Cardiac muscle cell (in vitro differentiated cells and primary cell): ENCODE measurements around the gene LHFPL4. TPM values are rescaled to one million over a fixed set of nuclear protein-coding genes. Genes with fewer than 3 reads are reported as not detected.
"Not testable (repeated sequence)": the region's sequence is repeated elsewhere in the genome, so short reads cannot be mapped to it uniquely, and the experiment has no call there.

Source experiments
- DNase-seq, 2 donors: peaks; one replicate each; pipeline versions ENCODE4 v3.0.0 to v3.0.0-alpha.2; 2010 to 2017; ENCODE audit warnings: low read depth in 1 of 2, low spot score in 1 of 2
- H3K27ac ChIP-seq: fragments of 200-600 bp; sonication (generic); 2 replicates; pipeline ENCODE4 v1.5.1; 2016
- H3K27me3 ChIP-seq: fragments of 200-600 bp; sonication (generic); 2 replicates; pipeline ENCODE4 v1.6.0; 2016; ENCODE audit warnings: control low read depth
- H3K36me3 ChIP-seq: fragments of 200-600 bp; sonication (generic); 2 replicates; pipeline ENCODE4 v1.5.1; 2016; ENCODE audit warnings: control low read depth
- H3K4me1 ChIP-seq: fragments of 200-600 bp; sonication (generic); 2 replicates; pipeline ENCODE4 v1.8.1; 2017; ENCODE audit warnings: low read depth, mild to moderate bottlenecking, mixed run types
- H3K4me3 ChIP-seq: fragments of 200-600 bp; sonication (generic); 2 replicates; pipeline ENCODE4 v1.5.1; 2016; ENCODE audit warnings: mild to moderate bottlenecking
- H3K9me3 ChIP-seq: fragments of 200-600 bp; sonication (generic); 2 replicates; pipeline ENCODE4 v1.5.1; 2017; ENCODE audit warnings: low read depth, mild to moderate bottlenecking, control low read depth
- polyA plus RNA-seq: library from polyadenylated mRNA; unstranded; fragments of >200 nt; fragmentation: Nextera tagmentation; extraction: Ambion mirVana; gene quantifications from 2 replicates; pipeline ENCODE4 v1.2.1, GENCODE V29; 2016
- total RNA-seq: library from RNA; depleted of rRNA; stranded (reverse); fragments of >200 nt; gene quantifications from 2 replicates; pipeline ENCODE4 v1.2.3, GENCODE V29; 2016
- TF ChIP-seq, protein P1 (sequence below): IDR thresholded peaks from 2 replicates; pipeline ENCODE4 v1.5.1; 2012; ENCODE audit warnings: low read depth, mild to moderate bottlenecking, low read length

Gene LHFPL4
- total and polyA plus RNA-seq, 2 experiments from 2014 or later, result 0.24 TPM; not detected in 1

DNA sequence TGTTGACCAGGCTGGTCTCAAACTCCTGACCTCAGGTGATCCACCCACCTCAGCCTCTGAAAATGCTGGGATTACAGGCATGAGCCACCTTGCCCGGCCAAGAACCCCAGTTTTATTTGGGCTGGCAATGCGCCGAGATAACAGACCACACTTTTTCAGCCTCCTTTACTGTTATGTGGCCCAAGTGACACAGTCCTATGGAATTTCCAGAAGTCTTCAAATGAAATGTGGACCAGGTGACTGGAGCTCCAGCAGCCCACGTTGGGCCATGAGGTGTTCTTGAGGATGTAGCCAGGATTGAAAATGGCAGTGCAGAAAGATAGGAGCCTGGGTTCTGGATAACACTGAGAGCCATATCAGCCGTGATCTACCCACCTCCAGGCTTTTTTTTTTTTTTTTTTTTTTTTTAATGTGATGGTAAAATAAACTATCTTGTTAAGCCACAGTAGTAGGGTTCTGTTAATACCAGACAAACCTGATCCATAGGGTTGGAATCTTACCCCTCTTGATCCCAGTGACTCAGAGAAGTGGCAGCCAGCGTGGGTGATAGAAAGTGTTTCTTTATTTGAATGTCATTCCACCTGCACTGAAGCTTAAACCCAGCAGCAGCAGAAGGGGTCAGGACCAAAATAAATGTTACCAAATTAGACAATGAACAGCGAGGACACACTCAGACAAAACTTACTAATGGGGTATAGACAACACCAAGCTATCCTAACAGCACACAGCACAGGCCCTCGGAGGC lies 55.6 kb downstream of the LHFPL4 start:
- TF ChIP-seq, protein P1, sequence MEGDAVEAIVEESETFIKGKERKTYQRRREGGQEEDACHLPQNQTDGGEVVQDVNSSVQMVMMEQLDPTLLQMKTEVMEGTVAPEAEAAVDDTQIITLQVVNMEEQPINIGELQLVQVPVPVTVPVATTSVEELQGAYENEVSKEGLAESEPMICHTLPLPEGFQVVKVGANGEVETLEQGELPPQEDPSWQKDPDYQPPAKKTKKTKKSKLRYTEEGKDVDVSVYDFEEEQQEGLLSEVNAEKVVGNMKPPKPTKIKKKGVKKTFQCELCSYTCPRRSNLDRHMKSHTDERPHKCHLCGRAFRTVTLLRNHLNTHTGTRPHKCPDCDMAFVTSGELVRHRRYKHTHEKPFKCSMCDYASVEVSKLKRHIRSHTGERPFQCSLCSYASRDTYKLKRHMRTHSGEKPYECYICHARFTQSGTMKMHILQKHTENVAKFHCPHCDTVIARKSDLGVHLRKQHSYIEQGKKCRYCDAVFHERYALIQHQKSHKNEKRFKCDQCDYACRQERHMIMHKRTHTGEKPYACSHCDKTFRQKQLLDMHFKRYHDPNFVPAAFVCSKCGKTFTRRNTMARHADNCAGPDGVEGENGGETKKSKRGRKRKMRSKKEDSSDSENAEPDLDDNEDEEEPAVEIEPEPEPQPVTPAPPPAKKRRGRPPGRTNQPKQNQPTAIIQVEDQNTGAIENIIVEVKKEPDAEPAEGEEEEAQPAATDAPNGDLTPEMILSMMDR, result no peak
- DNase-seq, result no peak
- Histone ChIP-seq H3K27ac (no peak overlapping the region), H3K4me3 (no peak overlapping the region), H3K27me3 (peaks cover 25% of the 10 kb centered on the region), H3K9me3 (no peaks in the 10 kb centered on the region), H3K4me1 (peaks cover 5% of the 10 kb centered on the region), H3K36me3 (no peaks in the 10 kb centered on the region)

DNA sequence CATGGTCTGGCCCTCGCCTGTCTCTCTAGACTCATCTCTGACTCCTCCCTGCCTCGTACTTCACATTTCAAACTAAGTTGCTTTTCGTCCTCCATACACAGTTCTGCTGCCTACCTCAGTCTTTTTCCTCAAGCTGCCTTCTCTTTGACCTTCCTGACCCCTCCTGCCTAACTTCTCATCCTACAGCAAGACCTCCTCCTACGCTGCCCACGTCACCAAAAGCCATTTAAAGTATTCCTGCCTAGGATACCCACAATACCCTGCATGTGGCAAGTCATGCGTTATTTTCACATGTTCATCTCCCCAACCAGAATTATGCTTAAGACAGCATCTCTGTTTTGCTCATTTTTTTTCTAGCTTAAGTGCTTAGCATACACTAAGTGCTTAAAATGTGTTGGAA lies 56.7 kb downstream of the LHFPL4 start:
- Histone ChIP-seq H3K27ac (no peak overlapping the region), H3K9me3 (no peaks in the 10 kb centered on the region), H3K27me3 (peaks cover 25% of the 10 kb centered on the region), H3K4me1 (peaks cover 5% of the 10 kb centered on the region), H3K36me3 (no peaks in the 10 kb centered on the region), H3K4me3 (no peak overlapping the region)
- DNase-seq, result no peak
- TF ChIP-seq, protein P1, result no peak

DNA sequence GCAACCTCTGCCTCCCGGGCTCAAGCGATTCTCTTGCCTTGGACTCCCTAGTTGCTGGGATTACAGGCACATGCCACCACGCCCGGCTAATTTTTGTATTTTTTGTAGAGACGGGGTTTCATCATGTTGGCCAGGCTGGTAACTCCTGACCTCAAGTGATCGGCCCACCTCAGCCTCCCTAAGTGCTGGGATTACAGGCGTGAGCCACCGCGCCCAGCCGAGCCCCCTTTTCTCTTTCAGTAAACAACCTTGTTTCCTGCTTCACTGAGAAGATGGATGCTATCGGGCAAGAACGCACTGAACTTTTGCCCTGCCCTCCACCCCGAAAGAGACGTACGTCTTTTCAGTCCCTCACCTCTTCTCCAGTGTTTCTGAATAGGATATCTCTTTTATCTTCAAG lies 59.6 kb downstream of the LHFPL4 start:
- H3K9me3 ChIP-seq, H3K27ac ChIP-seq, H3K4me1 ChIP-seq, H3K27me3 ChIP-seq, H3K4me3 ChIP-seq, DNase-seq, H3K36me3 ChIP-seq: not testable (repeated sequence)

DNA sequence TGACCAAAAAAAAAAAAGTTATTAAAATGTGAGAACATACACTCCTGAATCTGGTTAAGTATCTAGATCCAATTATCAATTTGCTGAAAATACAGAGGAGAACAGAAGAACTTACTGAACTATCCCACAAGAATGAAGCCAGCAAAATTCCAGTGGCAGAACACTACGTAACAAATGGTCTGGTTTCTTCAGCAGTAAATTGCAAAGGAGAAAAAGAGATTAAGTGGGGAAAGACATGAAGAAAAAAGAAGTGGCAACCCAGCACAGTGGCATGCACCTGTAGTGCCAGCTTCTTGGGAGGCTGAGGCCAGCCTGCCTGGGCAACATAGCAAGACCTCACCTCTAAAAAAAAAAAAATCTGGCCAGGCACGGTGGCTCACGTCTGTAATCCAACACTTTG lies 62.1 kb downstream of the LHFPL4 start:
- H3K27ac ChIP-seq, result no peak overlapping the region
- no peak overlapping the region for H3K4me3 ChIP-seq
- DNase-seq, result no peak
- TF ChIP-seq, protein P1, result no peak
- no peaks in the 10 kb centered on the region for H3K27me3 ChIP-seq
- H3K9me3 ChIP-seq, result no peaks in the 10 kb centered on the region
- H3K4me1 ChIP-seq, result peaks cover 5% of the 10 kb centered on the region
- H3K36me3 ChIP-seq, result no peaks in the 10 kb centered on the region

DNA sequence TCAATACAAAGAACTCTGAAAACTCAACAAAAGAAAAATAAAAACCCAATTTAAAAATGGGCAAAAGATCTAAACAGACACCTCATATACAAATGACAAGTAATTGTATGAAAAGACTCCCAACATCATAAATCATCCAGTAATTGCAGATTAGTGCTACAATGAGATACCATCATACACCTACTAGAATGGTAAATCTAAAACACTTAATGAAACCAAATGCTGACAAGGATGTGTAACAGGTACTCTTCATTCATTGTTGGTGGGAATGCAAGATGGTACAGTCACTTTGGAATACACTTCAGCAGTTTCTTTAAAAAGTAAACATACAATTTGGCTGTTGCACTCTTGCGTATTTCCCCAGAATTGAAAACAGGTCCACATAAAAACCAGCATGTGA lies 68.4 kb downstream of the LHFPL4 start:
- Histone ChIP-seq H3K27me3 (no peaks in the 10 kb centered on the region), H3K36me3 (peaks cover 9% of the 10 kb centered on the region), H3K9me3 (no peaks in the 10 kb centered on the region), H3K27ac (no peak overlapping the region), H3K4me1 (no peaks in the 10 kb centered on the region), H3K4me3 (no peak overlapping the region)
- no peak for DNase-seq
- TF ChIP-seq, protein P1, result no peak

DNA sequence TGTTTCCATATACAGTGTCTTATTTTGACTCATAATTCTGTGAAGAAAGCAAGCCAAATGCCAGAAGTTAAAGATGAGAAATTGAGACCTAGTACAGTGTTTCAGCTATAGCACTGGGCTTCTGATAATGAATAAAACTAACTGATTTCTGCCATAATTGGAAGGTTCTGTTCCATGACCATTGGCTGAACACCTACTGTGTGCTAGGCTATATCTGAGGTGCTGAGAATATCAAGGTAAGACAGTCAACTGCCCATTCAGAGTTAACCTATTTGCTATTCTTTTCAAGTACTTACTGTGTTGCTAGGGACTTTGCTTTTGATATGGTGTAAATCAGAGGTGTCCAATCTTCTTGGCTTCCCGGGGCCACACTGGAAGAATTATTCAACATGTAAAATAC lies 73.4 kb downstream of the LHFPL4 start:
- Histone ChIP-seq H3K27ac (no peak overlapping the region), H3K27me3 (no peaks in the 10 kb centered on the region), H3K36me3 (peaks cover 46% of the 10 kb centered on the region)

More for the DNA sequence above, 73.4 kb downstream of the LHFPL4 start:
- Histone ChIP-seq H3K4me3 (no peak overlapping the region), H3K9me3 (no peaks in the 10 kb centered on the region), H3K4me1 (no peaks in the 10 kb centered on the region)
- DNase-seq, result no peak
- TF ChIP-seq, protein P1, result no peak
